ENCODE measurements around the gene TNS1.
"Not testable (repeated sequence)": the region's sequence is repeated elsewhere in the genome, so short reads cannot be mapped to it uniquely, and the experiment has no call there.

TNS1 gene

DNA sequence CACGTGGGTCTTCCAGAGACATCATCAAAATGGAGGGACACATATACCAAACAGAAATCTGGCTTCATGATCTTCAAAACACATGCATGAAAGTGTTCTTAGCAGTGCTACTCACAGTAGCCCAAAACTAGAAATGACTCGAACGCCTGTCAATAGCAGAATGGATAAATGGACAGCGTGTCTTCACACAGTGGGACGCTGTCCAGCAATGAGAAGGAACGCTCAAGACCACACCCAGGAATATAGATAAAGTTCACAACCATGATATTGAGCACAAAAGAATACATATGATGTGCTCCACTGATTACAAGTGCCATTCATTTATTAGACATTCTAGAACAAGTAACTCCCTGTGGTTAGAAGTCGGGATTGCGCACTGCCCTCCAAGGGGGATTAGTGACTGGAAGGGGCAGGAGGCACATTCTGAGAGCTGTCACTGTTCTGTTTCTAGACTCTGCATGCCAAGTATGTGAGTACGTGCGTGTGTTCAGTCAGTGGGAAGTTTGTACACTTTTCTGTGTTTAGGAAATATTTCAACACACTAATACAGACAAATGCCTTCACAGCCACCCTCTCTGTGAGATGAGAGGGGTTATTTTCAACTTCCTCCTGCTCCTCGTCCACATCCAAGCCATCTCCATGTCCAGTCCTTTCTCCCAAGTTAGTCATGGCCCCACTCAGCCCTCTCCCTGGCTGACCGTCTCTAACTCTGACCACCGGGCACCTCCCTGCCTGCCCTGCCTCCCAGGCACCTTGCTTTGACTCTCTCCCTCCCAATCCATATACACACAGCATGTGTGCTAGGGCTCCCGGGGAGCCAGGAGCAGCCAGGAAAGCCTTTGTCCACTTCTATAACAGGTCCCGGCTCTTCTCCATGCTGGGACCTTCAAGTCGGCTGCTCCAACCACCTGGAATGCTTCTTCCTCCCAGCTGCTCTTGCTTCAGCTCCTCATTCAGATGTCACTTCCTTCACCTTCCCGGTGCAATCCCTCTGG, 26.9 kb upstream of the TNS1 start:
- no peak for DNase-seq

- no peak for DNase-seq
These were observed 26.0 kb upstream of the TNS1 start for GRCh38 chr2:218028562-218029348.

- DNase-seq: no peak
These were observed 25.3 kb upstream of the TNS1 start for GRCh38 chr2:218028189-218028495.

GRCh38 chr2:218027426-218028188, 24.8 kb upstream of the TNS1 start:
- no peak for DNase-seq

DNA sequence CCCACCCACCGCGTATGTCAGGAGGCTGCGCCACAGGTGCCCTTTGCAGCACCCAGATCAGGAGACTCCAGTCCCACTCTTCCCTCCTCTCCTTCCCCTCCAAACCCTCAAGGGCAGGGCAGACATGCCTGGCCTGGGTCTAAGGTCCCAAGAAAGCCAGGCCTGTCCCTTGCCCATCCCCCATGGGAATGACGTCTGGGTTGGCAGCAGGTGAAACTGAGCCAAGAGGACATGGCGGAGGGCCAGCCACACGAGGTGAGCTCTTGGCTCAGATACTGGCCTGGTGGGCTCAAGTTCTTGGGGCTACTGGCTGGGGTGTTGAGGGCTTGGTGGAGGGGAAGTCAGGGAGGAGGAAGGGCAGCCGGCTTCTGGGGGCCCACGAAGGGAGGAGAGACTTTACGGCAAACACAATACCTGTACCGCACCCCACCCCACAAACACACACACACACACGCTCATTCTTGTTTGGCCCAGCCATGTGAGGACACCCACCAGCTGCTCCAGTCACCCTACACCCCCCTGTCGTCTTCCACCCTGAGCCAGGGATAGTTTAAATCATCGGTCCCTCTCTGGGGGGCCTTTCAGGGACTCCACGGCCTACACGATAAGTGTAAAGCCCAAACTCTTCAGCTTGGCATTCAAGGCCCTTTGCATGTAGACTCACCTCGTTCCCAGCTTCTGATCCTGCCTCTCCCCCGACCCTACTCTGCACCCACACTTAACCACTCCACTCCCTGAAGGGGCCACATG, 24.1 kb upstream of the TNS1 start:
- DNase-seq: no peak

DNA sequence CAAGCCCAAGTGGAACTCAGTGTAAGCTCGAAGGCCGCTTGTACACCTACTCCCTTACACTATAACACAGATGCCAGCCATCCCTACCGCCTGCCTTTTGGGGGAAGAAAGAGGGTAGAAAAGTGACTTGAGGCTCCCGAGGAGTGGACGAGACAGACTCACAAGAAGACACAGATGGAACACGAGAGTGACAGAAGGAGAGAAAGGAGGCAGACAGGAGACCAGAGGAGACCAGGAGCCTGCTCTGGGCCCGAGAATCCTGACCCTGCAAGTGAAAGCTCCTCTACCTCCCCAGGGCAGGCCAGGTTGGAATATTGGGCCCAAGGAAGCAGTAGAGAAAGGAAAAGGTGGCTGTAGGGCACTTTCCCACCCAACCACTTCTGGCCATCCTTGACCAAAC, 23.4 kb upstream of the TNS1 start:
- no peak for DNase-seq

- DNase-seq: no peak
These were observed 22.1 kb upstream of the TNS1 start for GRCh38 chr2:218024871-218025270.

- no peak for DNase-seq
These were observed 21.5 kb upstream of the TNS1 start for GRCh38 chr2:218024336-218024735.

GRCh38 chr2:218023636-218024035, 20.8 kb upstream of the TNS1 start:
- DNase-seq: no peak

- DNase-seq: no peak
These were observed 20.2 kb upstream of the TNS1 start for GRCh38 chr2:218022851-218023530.

DNA sequence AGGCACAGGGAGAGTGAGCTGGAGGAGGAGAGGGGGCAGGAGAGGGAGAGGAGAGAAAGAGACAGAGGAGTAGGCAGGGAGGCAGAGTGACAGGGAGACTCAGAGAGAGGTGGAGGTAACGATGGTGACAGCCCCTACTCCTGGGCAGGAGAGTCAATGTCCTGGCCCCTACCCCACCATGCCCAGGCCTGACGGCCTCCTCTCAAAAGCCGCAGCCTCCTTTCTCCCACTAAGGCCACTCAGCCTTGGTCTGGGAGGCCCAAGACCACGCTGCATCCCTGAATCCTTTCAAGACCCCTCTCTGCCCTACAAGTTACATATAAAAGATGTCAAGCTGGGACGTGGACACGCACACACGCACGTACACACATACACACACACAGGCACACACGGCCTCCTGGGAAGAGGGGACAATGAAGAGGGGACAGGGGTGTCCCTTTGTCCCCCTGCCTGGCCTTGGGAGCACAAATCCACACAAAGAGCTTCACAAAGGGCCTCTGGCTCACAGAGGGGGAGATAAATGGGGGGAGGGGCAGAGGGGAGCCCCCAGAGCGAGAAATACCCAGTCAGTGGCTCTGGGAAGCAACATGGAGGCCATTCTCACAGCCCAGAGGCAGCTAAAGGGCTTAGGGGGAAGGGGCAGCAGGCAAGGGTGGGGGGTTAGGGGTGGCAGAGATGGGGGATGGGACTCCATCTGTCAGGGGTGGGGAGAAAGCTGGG, 19.5 kb upstream of the TNS1 start:
- DNase-seq: no peak

- no peak for DNase-seq
These were observed 18.8 kb upstream of the TNS1 start for GRCh38 chr2:218021536-218022071.

GRCh38 chr2:218020966-218021535, 18.3 kb upstream of the TNS1 start:
- DNase-seq: no peak

- DNase-seq: no peak
These were observed 17.5 kb upstream of the TNS1 start for GRCh38 chr2:218020281-218020680.

DNA sequence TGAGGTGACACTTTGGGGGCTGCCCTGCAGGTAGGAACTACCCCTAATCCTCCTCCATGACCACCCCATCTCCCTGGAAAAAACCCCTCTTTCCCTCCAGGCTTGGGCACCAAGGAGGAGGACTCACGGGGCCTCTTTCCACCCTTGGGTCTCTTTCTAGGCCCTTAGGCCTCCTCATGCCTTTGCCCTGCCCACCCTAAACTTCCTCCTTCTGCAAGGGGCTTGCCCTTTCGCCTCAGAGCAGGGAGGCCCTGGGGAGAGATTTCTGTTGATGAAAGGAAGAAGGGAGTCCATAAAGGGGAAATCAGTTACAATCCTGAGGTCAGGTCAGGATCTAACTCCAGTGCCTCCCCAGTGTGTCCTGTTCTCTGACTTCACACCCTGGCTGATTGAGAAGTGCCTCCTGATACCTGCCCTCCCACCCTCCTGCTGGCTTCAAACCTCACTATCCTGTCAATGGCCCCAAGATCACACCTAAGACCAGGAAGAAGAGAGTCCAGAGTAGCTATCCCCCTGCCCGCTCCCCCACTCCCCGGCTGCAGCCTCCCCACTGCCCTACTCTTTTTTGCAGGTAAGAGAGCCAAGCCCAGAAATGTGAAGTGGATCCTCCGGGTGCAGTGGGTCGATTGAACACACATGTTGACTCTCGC, 16.7 kb upstream of the TNS1 start:
- DNase-seq: no peak

GRCh38 chr2:218018842-218019125, 16.0 kb upstream of the TNS1 start:
- DNase-seq: not testable (repeated sequence)

DNA sequence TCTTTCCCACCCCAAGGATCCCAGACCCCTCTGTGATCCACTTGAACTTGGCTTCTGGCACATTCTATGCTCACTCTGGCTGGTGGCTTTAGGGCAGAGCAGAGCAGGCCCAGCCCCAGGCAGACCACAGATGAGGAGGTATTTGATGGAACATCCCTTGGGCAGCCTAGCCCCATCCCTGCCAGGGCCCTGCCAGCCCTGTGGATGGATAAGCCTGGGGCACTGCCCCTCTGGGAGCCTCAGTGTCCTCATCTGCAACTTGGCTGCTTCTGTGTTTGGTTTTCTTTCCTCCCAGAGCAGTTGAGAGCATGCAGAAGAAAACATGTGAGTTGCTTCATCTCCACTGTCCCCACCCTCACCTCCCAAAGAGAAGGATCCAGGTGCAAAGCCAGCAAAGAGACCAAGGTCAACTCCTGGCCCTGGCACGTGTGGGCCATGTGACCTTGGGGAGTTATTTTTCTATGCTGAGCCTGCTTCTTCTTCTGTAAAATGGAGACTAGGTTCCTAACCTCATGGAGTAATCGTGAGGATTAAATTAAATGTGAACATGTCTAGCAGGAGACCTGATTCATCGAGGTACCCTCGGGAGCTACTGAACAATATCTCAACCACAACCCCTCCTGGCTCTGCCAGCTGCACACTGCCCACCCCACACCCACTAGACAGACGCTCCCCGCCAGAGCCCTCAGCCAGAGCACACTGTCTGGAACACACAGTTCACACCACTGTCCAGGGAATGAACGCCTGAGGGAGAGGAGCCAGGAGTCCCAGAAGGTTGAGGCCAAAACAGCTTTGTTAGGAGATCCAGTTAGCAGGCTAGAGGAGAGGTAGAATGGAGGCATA, 14.6 kb upstream of the TNS1 start:
- no peak for DNase-seq

DNA sequence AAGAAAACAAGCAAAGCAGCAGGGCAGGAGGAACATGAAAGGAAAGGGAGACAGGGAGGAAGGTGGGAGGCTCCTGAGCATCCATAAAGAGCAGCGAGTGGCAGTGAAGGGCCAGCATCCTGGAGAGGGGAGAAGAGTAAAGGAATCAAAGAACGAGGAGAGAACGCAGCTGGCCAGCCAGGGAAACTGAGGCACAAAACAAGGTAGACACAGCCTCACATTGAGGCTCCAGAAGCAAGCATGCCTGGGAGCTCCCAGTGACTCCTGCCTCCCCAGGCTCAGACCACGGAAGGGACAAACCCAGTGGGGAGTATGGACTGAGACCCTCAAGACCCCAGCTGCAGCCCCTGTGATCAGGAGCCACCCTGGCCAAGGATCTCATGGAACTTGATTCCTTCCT, 14.0 kb upstream of the TNS1 start:
- no peak for DNase-seq
